SK-N-SH treated with all-trans-retinoic acid at 6 μM for 48 hours (cell line): Measurements from ENCODE around the gene EZR.

Source experiments
- ARNTL ChIP-seq: fragments of 450-650 bp; formaldehyde crosslinking; IDR thresholded peaks from 2 replicates; pipeline ENCODE4 v1.5.0; 2020; ENCODE audit warnings: low read depth, mild to moderate bottlenecking, moderate library complexity, borderline replicate concordance
- CREB5 ChIP-seq: fragments of 250-450 bp; sonication (Bioruptor Pico); IDR thresholded peaks from 2 replicates; pipeline ENCODE4 v1.5.1; 2020; ENCODE audit warnings: low read depth, mild to moderate bottlenecking, moderate library complexity
- CSRNP3 ChIP-seq: fragments of 250-450 bp; sonication (Bioruptor Pico); IDR thresholded peaks from 2 replicates; pipeline ENCODE4 v1.5.1; 2021; ENCODE audit warnings: mild to moderate bottlenecking, moderate library complexity
- PATZ1 ChIP-seq: fragments of 250-450 bp; sonication (Bioruptor Pico); IDR thresholded peaks from 2 replicates; pipeline ENCODE4 v1.8.0; 2020; ENCODE audit warnings: mild to moderate bottlenecking, moderate library complexity, borderline replicate concordance
- POU6F1 ChIP-seq: fragments of 250-450 bp; sonication (Bioruptor Pico); IDR thresholded peaks from 2 replicates; pipeline ENCODE4 v1.8.0; 2021; ENCODE audit warnings: low read depth, mild to moderate bottlenecking, moderate library complexity, borderline replicate concordance
- RARB ChIP-seq: fragments of 250-450 bp; sonication (Bioruptor Pico); IDR thresholded peaks from 2 replicates; pipeline ENCODE4 v1.8.0; 2021; ENCODE audit warnings: mild to moderate bottlenecking, moderate library complexity
- TSHZ2 ChIP-seq: fragments of 250-450 bp; sonication (Bioruptor Pico); IDR thresholded peaks from 2 replicates; pipeline ENCODE4 v1.5.0; 2020; ENCODE audit warnings: mild to moderate bottlenecking, moderate library complexity
- ZFP3 ChIP-seq: fragments of 250-450 bp; sonication (Bioruptor Pico); IDR thresholded peaks from 2 replicates; pipeline ENCODE4 v1.5.0; 2020; ENCODE audit warnings: mild to moderate bottlenecking, moderate library complexity
- ZFP30 ChIP-seq: fragments of 450-650 bp; formaldehyde crosslinking; IDR thresholded peaks from 2 replicates; pipeline ENCODE4 v1.5.0; 2022; ENCODE audit warnings: mild to moderate bottlenecking, moderate library complexity
- ZNF565 ChIP-seq: fragments of 450-650 bp; formaldehyde crosslinking; conservative IDR thresholded peaks from 2 replicates; pipeline ENCODE4 v1.5.0; 2020; ENCODE audit warnings: low read depth, mild to moderate bottlenecking, moderate library complexity
- ZNF70 ChIP-seq: fragments of 450-650 bp; formaldehyde crosslinking; IDR thresholded peaks from 2 replicates; pipeline ENCODE4 v1.5.0; 2020; ENCODE audit warnings: mild to moderate bottlenecking, moderate library complexity
- ZNF8 ChIP-seq: fragments of 450-650 bp; formaldehyde crosslinking; IDR thresholded peaks from 2 replicates; pipeline ENCODE4 v1.5.0; 2020; ENCODE audit warnings: mild to moderate bottlenecking, moderate library complexity

- TF ChIP-seq ARNTL (CRISPR knock-in tag) (no peak), RARB (no peak), CREB5 (CRISPR knock-in tag) (no peak), CSRNP3 (CRISPR knock-in tag) (no peak), ZFP30 (no peak), ZNF8 (CRISPR knock-in tag) (no peak), POU6F1 (CRISPR knock-in tag) (no peak), PATZ1 (CRISPR knock-in tag) (no peak), ZNF70 (no peak), ZFP3 (CRISPR knock-in tag) (no peak), ZNF565 (no peak), TSHZ2 (CRISPR knock-in tag) (no peak)
Observed at GRCh38 chr6:158729906-158730540, 89.1 kb downstream of the EZR start.
